ENCODE measurements around the gene RIPPLY3.

DNA sequence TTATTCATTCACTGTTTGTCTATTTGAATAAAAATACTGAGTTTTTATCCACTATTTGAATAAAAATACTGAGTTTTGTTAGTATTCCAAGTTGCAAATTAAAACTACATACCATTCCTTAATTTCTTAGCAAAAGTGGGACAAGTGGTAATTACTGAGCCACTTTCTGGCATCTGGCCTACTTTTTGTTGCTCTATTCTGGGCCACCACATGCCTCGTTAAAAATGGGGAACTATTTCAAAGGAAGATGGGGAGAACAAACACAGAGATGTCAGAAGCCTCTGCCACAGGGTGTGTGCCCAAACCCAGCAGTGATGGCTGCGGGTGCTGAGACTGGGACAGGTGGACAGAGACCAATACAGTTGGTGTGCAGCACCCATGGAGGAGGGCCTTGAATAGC lies 51.8 kb downstream of the RIPPLY3 start:
- TF ChIP-seq RAD21 (IDR thresholded peaks at IDR 0.05; ENCODE audit: low read depth): no peak
- TF ChIP-seq, protein P1, sequence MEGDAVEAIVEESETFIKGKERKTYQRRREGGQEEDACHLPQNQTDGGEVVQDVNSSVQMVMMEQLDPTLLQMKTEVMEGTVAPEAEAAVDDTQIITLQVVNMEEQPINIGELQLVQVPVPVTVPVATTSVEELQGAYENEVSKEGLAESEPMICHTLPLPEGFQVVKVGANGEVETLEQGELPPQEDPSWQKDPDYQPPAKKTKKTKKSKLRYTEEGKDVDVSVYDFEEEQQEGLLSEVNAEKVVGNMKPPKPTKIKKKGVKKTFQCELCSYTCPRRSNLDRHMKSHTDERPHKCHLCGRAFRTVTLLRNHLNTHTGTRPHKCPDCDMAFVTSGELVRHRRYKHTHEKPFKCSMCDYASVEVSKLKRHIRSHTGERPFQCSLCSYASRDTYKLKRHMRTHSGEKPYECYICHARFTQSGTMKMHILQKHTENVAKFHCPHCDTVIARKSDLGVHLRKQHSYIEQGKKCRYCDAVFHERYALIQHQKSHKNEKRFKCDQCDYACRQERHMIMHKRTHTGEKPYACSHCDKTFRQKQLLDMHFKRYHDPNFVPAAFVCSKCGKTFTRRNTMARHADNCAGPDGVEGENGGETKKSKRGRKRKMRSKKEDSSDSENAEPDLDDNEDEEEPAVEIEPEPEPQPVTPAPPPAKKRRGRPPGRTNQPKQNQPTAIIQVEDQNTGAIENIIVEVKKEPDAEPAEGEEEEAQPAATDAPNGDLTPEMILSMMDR (IDR thresholded peaks at IDR 0.05 in 2 of 3, conservative IDR thresholded peaks at IDR 0.05 in 1 of 3; ENCODE audit: borderline replicate concordance in 1 of 3, insufficient read depth in 1 of 3, low read depth in 2 of 3, low read length in 2 of 3): no peak
- no peak for TF ChIP-seq POLR2A (IDR thresholded peaks at IDR 0.05; ENCODE audit: borderline replicate concordance, extremely low read depth, insufficient read depth, insufficient read length)
- no peak for TF ChIP-seq REST (IDR thresholded peaks at IDR 0.05; ENCODE audit: low read depth)
- TF ChIP-seq EZH2phosphoT487 (IDR thresholded peaks at IDR 0.05; ENCODE audit: borderline replicate concordance): no peak
- no peak for TF ChIP-seq ZBTB33 (IDR thresholded peaks at IDR 0.05; ENCODE audit: extremely low read depth, insufficient replicate concordance, low read length)
- no peak for TF ChIP-seq FOSL1 (IDR thresholded peaks at IDR 0.05; ENCODE audit: low read depth)
- TF ChIP-seq POLR2AphosphoS5 (IDR thresholded peaks at IDR 0.05; ENCODE audit: low read depth, low read length): no peak
- TF ChIP-seq SP1 (IDR thresholded peaks at IDR 0.05; ENCODE audit: low read depth): no peak
- no peak for TF ChIP-seq ATF3 (IDR thresholded peaks at IDR 0.05)
- TF ChIP-seq EZH2 (IDR thresholded peaks at IDR 0.05): no peak

Measured in HCT116 (cell line).